Stimulated activated effector memory CD8-positive, alpha-beta T cell treated with anti-CD3 and anti-CD28 coated beads, Interleukin-12 subunit alpha, Interleukin-12 subunit beta, amount 100 ng/mL, for 72 hours (primary cell): ENCODE results near the gene C20orf144.

Experiments used
- ATAC-seq: fragments of 150-1000 bp; cut with Tn5 transposase; 2 replicates; pipeline ENCODE4 v1.10.0; 2021
- DNase-seq, 2 donors: peaks; one replicate each; pipeline ENCODE4 v3.0.0; 2021 to 2022; ENCODE audit warnings: low spot score in 2 of 2
- H3K27ac Mint-ChIP-seq: one replicate; pipeline ENCODE4 v1.8.0; 2022; ENCODE audit warnings: mild to moderate bottlenecking, mixed read lengths
- H3K36me3 Mint-ChIP-seq: one replicate; pipeline ENCODE4 v1.8.0; 2022; ENCODE audit warnings: mild to moderate bottlenecking, mixed read lengths
- H3K4me1 Mint-ChIP-seq: one replicate; pipeline ENCODE4 v1.8.0; 2022; ENCODE audit warnings: mixed read lengths
- H3K4me3 Mint-ChIP-seq: one replicate; pipeline ENCODE4 v1.8.0; 2022; ENCODE audit warnings: mild to moderate bottlenecking, mixed read lengths
- H3K9me3 Mint-ChIP-seq: one replicate; pipeline ENCODE4 v1.8.0; 2022; ENCODE audit warnings: mixed read lengths

Gene C20orf144

GRCh38 chr20:33667676-33668465 is 5.7 kb downstream of the C20orf144 start:
- Mint-ChIP-seq H3K36me3 (peaks cover 18% of the 10 kb centered on the region), H3K4me3 (peak overlapping the region; percentile 96), H3K4me1 (peaks cover 49% of the 10 kb centered on the region), H3K27ac (peak overlapping the region; percentile 97), H3K9me3 (no peaks in the 10 kb centered on the region)
- ATAC-seq (peak; percentile 71), DNase-seq (peak; percentile 86 to 93)

GRCh38 chr20:33668466-33669155 is 6.5 kb downstream of the C20orf144 start:
- Mint-ChIP-seq H3K4me1 (peaks cover 55% of the 10 kb centered on the region), H3K36me3 (peaks cover 18% of the 10 kb centered on the region), H3K9me3 (no peaks in the 10 kb centered on the region), H3K4me3 (peak overlapping the region; percentile 96), H3K27ac (peak overlapping the region; percentile 97)
- no peak for ATAC-seq
- no peak for DNase-seq

DNA sequence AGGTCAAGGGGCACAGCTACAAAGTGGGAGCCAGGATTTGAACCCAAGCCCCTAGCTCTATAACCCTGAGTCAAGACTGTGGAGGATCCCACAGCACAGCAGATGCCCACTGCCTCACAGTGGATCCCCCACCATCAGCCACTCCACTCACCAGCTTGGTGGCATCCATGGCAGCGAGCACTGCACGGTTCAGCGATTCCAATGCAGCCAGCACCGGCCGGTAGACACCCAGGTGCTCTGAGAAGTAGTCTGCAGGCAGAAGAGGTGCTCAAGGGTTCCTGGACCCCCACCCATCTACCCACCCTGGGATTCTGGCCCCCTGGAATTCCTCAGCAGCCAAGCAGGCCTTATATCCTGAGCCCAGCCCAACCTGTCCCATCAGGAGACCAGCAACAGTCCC is 7.1 kb downstream of the C20orf144 start:
- Mint-ChIP-seq H3K4me1 (peaks cover 57% of the 10 kb centered on the region), H3K9me3 (no peaks in the 10 kb centered on the region)

GRCh38 chr20:33669873-33670640 is 7.9 kb downstream of the C20orf144 start:
- Mint-ChIP-seq H3K4me3 (no peak overlapping the region), H3K4me1 (peaks cover 54% of the 10 kb centered on the region), H3K9me3 (no peaks in the 10 kb centered on the region), H3K27ac (peak overlapping the region; percentile 83), H3K36me3 (peaks cover 24% of the 10 kb centered on the region)
- ATAC-seq (no peak), DNase-seq (no peak)

More for the DNA sequence above, 7.1 kb downstream of the C20orf144 start:
- no peak for ATAC-seq
- Mint-ChIP-seq H3K4me3 (peak overlapping the region; percentile 96), H3K36me3 (peaks cover 18% of the 10 kb centered on the region), H3K27ac (peak overlapping the region; percentile 83)
- DNase-seq, result no peak

DNA sequence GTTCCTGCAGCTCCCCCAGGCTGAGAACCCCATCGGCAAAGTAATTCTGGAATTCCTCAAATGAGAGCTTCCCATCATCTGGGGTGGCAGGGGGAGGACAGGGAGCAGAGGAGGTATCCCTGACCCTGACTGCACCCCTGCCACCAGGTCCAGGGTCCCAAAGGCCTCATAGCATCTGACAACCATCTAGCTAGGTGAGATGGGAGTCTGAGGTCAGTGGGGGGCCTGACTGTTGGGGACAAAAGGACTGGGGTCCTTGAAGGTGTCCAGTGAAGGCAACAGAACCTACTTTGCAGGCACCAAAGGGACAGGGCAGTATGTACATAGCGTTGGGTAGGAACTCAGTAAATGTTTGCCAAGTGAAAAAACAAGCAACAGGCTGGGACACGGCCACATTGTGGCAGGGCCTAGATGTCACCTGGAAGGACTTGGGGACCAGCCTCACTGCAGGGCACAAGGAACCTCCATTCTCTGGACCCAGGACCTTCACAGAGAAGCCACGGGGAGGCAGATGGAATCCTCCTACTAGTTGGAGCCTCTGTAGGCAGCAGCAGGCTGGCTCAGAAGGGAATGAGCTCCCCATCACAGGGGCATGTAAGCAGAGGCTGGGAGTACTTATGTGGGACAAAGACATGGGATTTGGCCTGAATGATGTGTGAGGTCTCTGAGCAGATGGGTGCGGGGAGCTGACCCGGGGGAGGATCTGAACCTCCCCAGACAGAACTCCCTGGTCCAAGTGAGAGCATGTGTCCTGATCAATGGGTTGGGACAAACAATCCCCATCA is 8.8 kb downstream of the C20orf144 start:
- Mint-ChIP-seq H3K4me3 (no peak overlapping the region), H3K36me3 (peaks cover 29% of the 10 kb centered on the region), H3K4me1 (peaks cover 53% of the 10 kb centered on the region), H3K9me3 (no peaks in the 10 kb centered on the region), H3K27ac (peak overlapping the region; percentile 88)
- DNase-seq (no peak), ATAC-seq (no peak)

GRCh38 chr20:33671573-33672288 is 9.6 kb downstream of the C20orf144 start:
- Mint-ChIP-seq H3K9me3 (no peaks in the 10 kb centered on the region), H3K4me3 (no peak overlapping the region)
- no peak for DNase-seq

GRCh38 chr20:33672426-33673113 is 10.4 kb downstream of the C20orf144 start:
- Mint-ChIP-seq H3K27ac (peak overlapping the region; percentile 88), H3K4me3 (peak overlapping the region; percentile 83), H3K36me3 (peaks cover 40% of the 10 kb centered on the region), H3K4me1 (peaks cover 47% of the 10 kb centered on the region), H3K9me3 (no peaks in the 10 kb centered on the region)
- no peak for ATAC-seq
- DNase-seq, result no peak

More at GRCh38 chr20:33671573-33672288, 9.6 kb downstream of the C20orf144 start:
- peak overlapping the region; percentile 88 for H3K27ac Mint-ChIP-seq
- H3K36me3 Mint-ChIP-seq, result peaks cover 34% of the 10 kb centered on the region
- H3K4me1 Mint-ChIP-seq, result peaks cover 49% of the 10 kb centered on the region
- no peak for ATAC-seq

DNA sequence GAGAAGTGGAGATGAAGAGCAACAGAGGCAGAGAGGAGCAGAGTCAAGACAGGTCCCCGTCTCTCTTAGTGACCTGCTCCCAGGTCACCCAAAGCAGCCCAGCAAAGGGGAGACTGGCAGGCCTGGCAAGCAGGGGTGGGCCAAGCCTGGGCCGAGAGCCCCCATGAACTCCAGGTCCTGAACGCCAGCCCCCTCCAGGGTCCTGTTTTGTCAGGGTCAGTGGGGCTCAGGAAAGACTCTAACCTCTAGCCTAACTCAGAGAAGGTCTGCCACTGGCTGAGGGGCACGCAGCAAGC is 10.9 kb downstream of the C20orf144 start:
- H3K27ac Mint-ChIP-seq, result peak overlapping the region; percentile 88
- H3K9me3 Mint-ChIP-seq, result no peaks in the 10 kb centered on the region
- DNase-seq (no peak), ATAC-seq (no peak)
- H3K4me3 Mint-ChIP-seq, result peak overlapping the region; percentile 83
- peaks cover 45% of the 10 kb centered on the region for H3K36me3 Mint-ChIP-seq
- H3K4me1 Mint-ChIP-seq, result peaks cover 46% of the 10 kb centered on the region

DNA sequence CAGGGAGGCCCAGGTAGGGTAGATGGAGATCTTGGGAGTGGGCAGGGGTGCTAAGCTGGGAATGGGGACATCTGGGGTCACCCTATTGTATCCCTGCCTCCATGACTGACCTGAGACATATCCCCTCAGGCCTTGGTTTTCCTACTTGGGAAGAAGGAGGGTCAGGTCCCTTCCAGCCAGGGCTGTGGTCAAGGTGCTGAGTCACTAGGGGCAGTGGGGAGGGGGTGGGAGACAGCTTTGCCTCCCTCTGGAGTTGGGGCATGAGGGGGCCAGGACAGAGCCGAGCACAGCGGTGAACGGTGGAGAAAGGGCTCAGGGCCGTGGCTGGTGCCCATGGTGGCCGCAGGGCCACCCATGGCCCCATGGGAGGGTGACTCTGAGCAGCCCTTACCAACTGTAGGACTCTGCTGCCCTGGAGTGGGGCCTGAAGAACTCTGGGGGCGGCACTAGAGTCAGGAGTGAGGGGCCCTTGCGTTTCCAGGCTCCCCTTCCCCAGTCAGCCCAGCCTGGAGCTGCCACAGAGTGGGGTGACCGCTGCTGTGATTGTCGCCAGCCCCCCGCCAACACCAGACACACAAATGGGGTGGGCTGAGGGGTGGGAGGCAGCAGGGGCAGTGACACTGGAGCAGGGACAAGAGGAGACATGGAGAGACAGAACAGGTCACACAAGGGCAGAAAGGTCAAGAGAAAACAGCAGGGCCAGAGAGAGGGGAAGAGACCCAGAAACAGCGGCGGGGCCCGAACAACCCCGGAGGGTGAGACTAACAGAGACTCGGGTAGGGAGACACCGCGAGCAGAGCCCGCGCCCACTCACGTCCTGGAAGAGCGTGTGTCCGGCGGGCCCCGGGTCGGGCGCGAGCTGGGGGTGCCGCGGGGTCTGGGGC is 11.5 kb downstream of the C20orf144 start:
- H3K27ac Mint-ChIP-seq, result peak overlapping the region; percentile 88
- peaks cover 50% of the 10 kb centered on the region for H3K36me3 Mint-ChIP-seq
- peaks cover 43% of the 10 kb centered on the region for H3K4me1 Mint-ChIP-seq
- no peaks in the 10 kb centered on the region for H3K9me3 Mint-ChIP-seq
- DNase-seq (no peak), ATAC-seq (peak; percentile 72)
- H3K4me3 Mint-ChIP-seq, result peak overlapping the region; percentile 83

- no peaks in the 10 kb centered on the region for H3K9me3 Mint-ChIP-seq
- H3K4me3 Mint-ChIP-seq, result peak within 1 kb of the TSS; percentile 83
- peaks cover 59% of the 10 kb centered on the region for H3K36me3 Mint-ChIP-seq
- DNase-seq, result peak; percentile 64 to 87
- peak; percentile 84 for ATAC-seq
- H3K4me1 Mint-ChIP-seq, result peaks cover 51% of the 10 kb centered on the region
- peak within 1 kb of the TSS; percentile 88 for H3K27ac Mint-ChIP-seq
Measured at GRCh38 chr20:33674294-33675135, 12.4 kb downstream of the C20orf144 start, which contains the start of gene NECAB3. TSS of gene NECAB3 (minus strand) at chr20:33674428. CDS start at chr20:33674352, 76 bp downstream.

GRCh38 chr20:33675136-33675959 is 13.2 kb downstream of the C20orf144 start:
- peaks cover 61% of the 10 kb centered on the region for H3K36me3 Mint-ChIP-seq
- H3K4me1 Mint-ChIP-seq, result peaks cover 51% of the 10 kb centered on the region
- ATAC-seq, result no peak

GRCh38 chr20:33676121-33676520 is 14.0 kb downstream of the C20orf144 start:
- no peak overlapping the region for H3K4me3 Mint-ChIP-seq
- H3K36me3 Mint-ChIP-seq, result peaks cover 66% of the 10 kb centered on the region
- DNase-seq (no peak), ATAC-seq (no peak)
- no peak overlapping the region for H3K27ac Mint-ChIP-seq
- no peaks in the 10 kb centered on the region for H3K9me3 Mint-ChIP-seq
- H3K4me1 Mint-ChIP-seq, result peaks cover 59% of the 10 kb centered on the region

More at GRCh38 chr20:33675136-33675959, 13.2 kb downstream of the C20orf144 start:
- H3K9me3 Mint-ChIP-seq, result no peaks in the 10 kb centered on the region
- no peak for DNase-seq
- peak overlapping the region; percentile 83 for H3K4me3 Mint-ChIP-seq
- peak overlapping the region; percentile 32 for H3K27ac Mint-ChIP-seq
